HEK293 (cell line): ENCODE data around the gene CCDC77.

ENCODE experiments used
- AEBP2 ChIP-seq: fragments of 450-650 bp; formaldehyde crosslinking; IDR thresholded peaks from 2 replicates; pipeline ENCODE4 v1.5.1; 2016; ENCODE audit warnings: missing biosample characterization, missing genetic modification characterization, borderline replicate concordance
- GLI2 ChIP-seq: fragments of 450-650 bp; formaldehyde crosslinking; IDR thresholded peaks from 2 replicates; pipeline ENCODE4; 2017; ENCODE audit warnings: missing biosample characterization, missing genetic modification characterization, low read depth, borderline replicate concordance
- HOXC10 ChIP-seq: sonication (generic); formaldehyde crosslinking; IDR thresholded peaks from 2 replicates; pipeline ENCODE4 v1.8.1; 2023; ENCODE audit warnings: mild to moderate bottlenecking, missing genetic modification reagents
- HOXD13 ChIP-seq: sonication (generic); formaldehyde crosslinking; IDR thresholded peaks from 2 replicates; pipeline ENCODE4 v1.8.0; 2022; ENCODE audit warnings: missing genetic modification reagents, borderline replicate concordance
- IKZF3 ChIP-seq: fragments of 450-650 bp; IDR thresholded peaks from 2 replicates; pipeline ENCODE4 v1.5.0; 2018; ENCODE audit warnings: missing biosample characterization, mild to moderate bottlenecking, missing genetic modification characterization, moderate library complexity
- OVOL3 ChIP-seq: fragments of 450-650 bp; formaldehyde crosslinking; IDR thresholded peaks from 2 replicates; pipeline ENCODE4 v1.5.1; 2016; ENCODE audit warnings: missing biosample characterization, missing genetic modification characterization
- SP7 ChIP-seq: fragments of 450-650 bp; formaldehyde crosslinking; IDR thresholded peaks from 2 replicates; pipeline ENCODE4 v1.5.1; 2016; ENCODE audit warnings: missing biosample characterization, missing genetic modification characterization
- ZNF10 ChIP-seq: fragments of 450-650 bp; formaldehyde crosslinking; IDR thresholded peaks from 2 replicates; pipeline ENCODE4 v1.5.1; 2017; ENCODE audit warnings: missing biosample characterization, missing genetic modification characterization
- ZNF114 ChIP-seq: fragments of 450-650 bp; formaldehyde crosslinking; IDR thresholded peaks from 2 replicates; pipeline ENCODE4 v1.5.0; 2017; ENCODE audit warnings: missing biosample characterization, missing genetic modification characterization
- ZNF169 ChIP-seq: fragments of 450-650 bp; formaldehyde crosslinking; IDR thresholded peaks from 2 replicates; pipeline ENCODE4 v1.5.1; 2016; ENCODE audit warnings: missing biosample characterization, missing genetic modification characterization
- ZNF280D ChIP-seq: fragments of 450-650 bp; formaldehyde crosslinking; IDR thresholded peaks from 2 replicates; pipeline ENCODE4 v1.5.1; 2016; ENCODE audit warnings: missing biosample characterization, missing genetic modification characterization
- ZNF302 ChIP-seq: fragments of 450-650 bp; formaldehyde crosslinking; IDR thresholded peaks from 2 replicates; pipeline ENCODE4 v1.5.1; 2016; ENCODE audit warnings: missing biosample characterization, missing genetic modification characterization, low read depth
- ZNF341 ChIP-seq: fragments of 450-650 bp; formaldehyde crosslinking; IDR thresholded peaks from 2 replicates; pipeline ENCODE4; 2016; ENCODE audit warnings: low read depth, missing biosample characterization, missing genetic modification characterization
- ZNF391 ChIP-seq: fragments of 450-650 bp; formaldehyde crosslinking; IDR thresholded peaks from 2 replicates; pipeline ENCODE4 v1.5.1; 2016; ENCODE audit warnings: low read depth, missing biosample characterization, missing genetic modification characterization, borderline replicate concordance
- ZNF433 ChIP-seq: fragments of 450-650 bp; formaldehyde crosslinking; IDR thresholded peaks from 2 replicates; pipeline ENCODE4 v1.5.1; 2016; ENCODE audit warnings: missing biosample characterization, missing genetic modification characterization, low read depth
- ZNF48 ChIP-seq: fragments of 450-650 bp; formaldehyde crosslinking; IDR thresholded peaks from 2 replicates; pipeline ENCODE4 v1.5.1; 2016; ENCODE audit warnings: missing biosample characterization, missing genetic modification characterization
- ZNF488 ChIP-seq: fragments of 450-650 bp; formaldehyde crosslinking; IDR thresholded peaks from 2 replicates; pipeline ENCODE4 v1.5.1; 2016; ENCODE audit warnings: missing biosample characterization, missing genetic modification characterization
- ZNF514 ChIP-seq: fragments of 450-650 bp; formaldehyde crosslinking; IDR thresholded peaks from 2 replicates; pipeline ENCODE4 v1.5.1; 2016; ENCODE audit warnings: missing biosample characterization, missing genetic modification characterization
- ZNF518A ChIP-seq: fragments of 450-650 bp; formaldehyde crosslinking; conservative IDR thresholded peaks from 2 replicates; pipeline ENCODE4 v1.5.1; 2016; ENCODE audit warnings: low read depth, missing biosample characterization, missing genetic modification characterization
- ZNF521 ChIP-seq: fragments of 450-650 bp; formaldehyde crosslinking; IDR thresholded peaks from 2 replicates; pipeline ENCODE4 v1.5.1; 2017; ENCODE audit warnings: missing biosample characterization, mild to moderate bottlenecking, missing genetic modification characterization
- ZNF645 ChIP-seq: fragments of 450-650 bp; formaldehyde crosslinking; IDR thresholded peaks from 2 replicates; pipeline ENCODE4; 2016; ENCODE audit warnings: missing biosample characterization, missing genetic modification characterization
- ZNF707 ChIP-seq: fragments of 450-650 bp; formaldehyde crosslinking; IDR thresholded peaks from 2 replicates; pipeline ENCODE4 v1.5.1; 2016; ENCODE audit warnings: missing biosample characterization, missing genetic modification characterization
- ZNF747 ChIP-seq: fragments of 450-650 bp; formaldehyde crosslinking; IDR thresholded peaks from 2 replicates; pipeline ENCODE4 v1.5.1; 2016; ENCODE audit warnings: missing biosample characterization, missing genetic modification characterization
- ZNF768 ChIP-seq: fragments of 450-650 bp; formaldehyde crosslinking; IDR thresholded peaks from 2 replicates; pipeline ENCODE4 v1.5.1; 2018; ENCODE audit warnings: missing biosample characterization, mild to moderate bottlenecking, missing genetic modification characterization
- ZSCAN16 ChIP-seq: fragments of 450-650 bp; formaldehyde crosslinking; IDR thresholded peaks from 2 replicates; pipeline ENCODE4 v1.5.1; 2016; ENCODE audit warnings: missing biosample characterization, missing genetic modification characterization
- ZSCAN5A ChIP-seq: fragments of 450-650 bp; formaldehyde crosslinking; IDR thresholded peaks from 2 replicates; pipeline ENCODE4 v1.5.1; 2016; ENCODE audit warnings: missing biosample characterization, missing genetic modification characterization

CCDC77 gene

GRCh38 chr12:389142-390096 is 12.0 kb upstream of the CCDC77 start, which contains the start of gene KDM5A (continued):
- TF ChIP-seq ZNF280D: 0 out of 2 replicates have a peak, but pooled peaks have one; percentile 44
- peak; percentile 96 for TF ChIP-seq ZNF341 (tag by site-specific recombination)
- no peak for TF ChIP-seq ZNF48 (tag by site-specific recombination)
- no peak for TF ChIP-seq ZNF433 (tag by site-specific recombination)
- no peak for TF ChIP-seq HOXD13 (CRISPR knock-in tag)
- peak; percentile 76 for TF ChIP-seq ZSCAN5A (tag by site-specific recombination)
- TF ChIP-seq ZSCAN16 (tag by site-specific recombination): peak; percentile 57; the same call in 1 of the 2 replicates
- TF ChIP-seq ZNF391: peak; percentile 99
- no peak for TF ChIP-seq ZNF768 (tag by site-specific recombination)
- peak; percentile 97 for TF ChIP-seq ZNF518A (tag by site-specific recombination)
- TF ChIP-seq ZNF302: no peak
- peak; percentile 79 for TF ChIP-seq IKZF3 (tag by site-specific recombination)
- TF ChIP-seq ZNF521: no peak
- TF ChIP-seq HOXC10: no peak
- no peak for TF ChIP-seq ZNF169 (tag by site-specific recombination)
- no peak for TF ChIP-seq ZNF114 (tag by site-specific recombination)
- 0 out of 2 replicates have a peak, but pooled peaks have one; percentile 20 for TF ChIP-seq ZNF488 (tag by site-specific recombination)
- peak; percentile 35; the same call in 1 of the 2 replicates for TF ChIP-seq AEBP2 (tag by site-specific recombination)
- TF ChIP-seq GLI2: no peak; the same call in 1 of the 2 replicates
- no peak for TF ChIP-seq ZNF514
- peak; percentile 94 for TF ChIP-seq SP7
- peak; percentile 79 for TF ChIP-seq OVOL3 (tag by site-specific recombination)
- no peak for TF ChIP-seq ZNF747
- no peak for TF ChIP-seq ZNF645 (tag by site-specific recombination)
- TF ChIP-seq ZNF10: peak; percentile 69; the same call in 1 of the 2 replicates
- no peak for TF ChIP-seq ZNF707 (tag by site-specific recombination)
